ENCODE results near the gene CREB5.

Gene CREB5

DNA sequence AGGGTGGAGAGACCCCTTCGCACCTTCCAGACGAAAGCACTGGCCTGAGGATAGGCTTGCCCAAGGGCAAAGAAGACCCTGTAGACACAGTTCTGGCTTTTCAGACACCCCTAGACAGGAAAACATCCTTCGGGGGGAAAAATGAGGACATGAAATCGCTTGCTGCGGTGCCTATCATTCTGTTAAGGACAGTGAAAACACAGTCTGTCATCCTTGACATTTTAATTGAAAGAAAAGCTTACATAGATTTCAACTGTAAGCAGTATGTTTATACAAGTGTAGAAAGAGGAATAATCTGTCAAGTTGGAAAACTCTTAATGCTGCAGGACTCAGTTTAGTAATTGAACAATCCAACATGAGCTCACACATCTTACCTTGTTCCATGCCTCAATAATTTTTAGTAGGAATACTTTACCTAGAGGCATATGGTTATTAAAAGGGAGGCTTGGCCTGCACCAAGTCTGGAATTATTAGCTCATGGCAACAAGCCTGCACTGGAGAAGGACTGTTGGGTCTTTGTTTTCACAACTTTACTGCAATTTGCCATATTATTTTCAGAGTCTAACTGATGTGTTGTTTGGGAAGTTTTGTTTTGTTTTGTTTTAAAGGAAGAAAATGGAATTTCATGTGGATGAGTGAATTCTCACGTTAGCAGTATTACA, 302.3 kb downstream of the CREB5 start:
- DNase-seq (ENCODE audit: low read depth): no peak

DNA sequence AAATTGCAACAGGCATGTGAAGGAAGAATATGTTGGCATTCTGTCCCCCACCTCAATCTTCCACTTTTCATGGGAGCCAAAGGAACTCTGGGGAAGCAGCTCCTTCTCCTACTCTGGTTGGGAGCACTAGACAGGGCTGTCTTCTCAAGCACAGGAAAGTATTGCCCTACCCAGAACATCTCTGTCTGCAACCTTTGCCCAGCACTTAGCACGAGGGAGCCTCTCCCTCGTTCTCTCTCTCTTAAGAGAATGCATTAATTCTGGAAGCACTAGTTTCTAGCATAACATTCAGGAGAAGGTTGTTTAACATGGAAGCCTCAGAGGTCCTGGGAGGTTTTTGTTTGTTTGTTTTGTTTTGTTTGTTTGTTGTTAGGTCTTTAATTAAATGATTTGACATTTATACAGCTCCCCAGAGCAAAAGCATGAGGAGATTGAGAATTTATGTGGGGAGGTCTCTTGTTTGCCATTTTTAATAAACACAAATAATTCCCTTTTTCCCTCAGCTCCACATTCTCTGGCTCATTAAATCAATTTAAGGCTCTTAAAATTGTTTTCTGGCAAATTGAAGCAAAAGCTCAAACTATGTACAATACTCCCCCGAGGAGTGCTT, 305.2 kb downstream of the CREB5 start:
- no peak for DNase-seq (ENCODE audit: low read depth)

DNA sequence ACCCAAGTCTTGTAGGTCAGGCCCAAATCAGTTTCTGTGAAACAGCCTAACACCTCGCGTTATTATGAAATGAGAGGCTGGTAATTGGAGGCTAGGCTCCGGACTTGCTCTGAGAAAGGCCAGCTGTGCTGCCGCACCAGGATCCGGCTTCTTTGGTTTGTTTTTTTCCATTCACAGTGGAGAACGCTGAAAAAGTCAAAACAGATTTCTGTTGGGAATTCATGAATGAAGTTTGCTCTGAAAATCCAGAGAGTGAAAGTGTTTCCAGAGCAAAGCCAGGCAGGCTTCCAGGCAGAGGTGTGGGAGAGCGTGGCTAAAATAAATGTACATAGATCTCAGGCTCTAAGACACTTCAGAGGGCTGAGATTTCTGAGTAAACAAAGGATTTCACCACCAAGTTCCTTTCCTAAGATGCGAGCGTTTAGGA, 305.8 kb downstream of the CREB5 start:
- peak; percentile 24 for DNase-seq (ENCODE audit: low read depth)

DNA sequence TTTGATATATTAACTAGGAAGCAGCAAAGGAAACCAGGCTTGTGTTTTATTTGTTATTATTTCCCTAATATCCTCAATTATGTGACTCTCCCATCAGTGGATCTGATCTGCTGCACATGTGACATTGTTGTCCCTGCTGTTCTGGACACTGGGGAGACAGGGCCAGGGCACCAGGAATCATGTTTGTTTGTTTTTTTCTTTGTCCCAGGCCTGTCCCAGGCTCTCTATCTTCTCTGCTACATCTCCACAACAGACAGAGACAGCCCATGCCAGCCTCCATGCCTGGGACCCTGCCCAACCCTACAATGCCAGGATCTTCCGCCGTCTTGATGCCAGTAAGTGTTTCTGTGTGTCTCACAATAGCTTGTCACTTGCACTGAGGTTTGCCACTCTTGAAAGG, 306.2 kb downstream of the CREB5 start:
- DNase-seq (ENCODE audit: low read depth): no peak

DNA sequence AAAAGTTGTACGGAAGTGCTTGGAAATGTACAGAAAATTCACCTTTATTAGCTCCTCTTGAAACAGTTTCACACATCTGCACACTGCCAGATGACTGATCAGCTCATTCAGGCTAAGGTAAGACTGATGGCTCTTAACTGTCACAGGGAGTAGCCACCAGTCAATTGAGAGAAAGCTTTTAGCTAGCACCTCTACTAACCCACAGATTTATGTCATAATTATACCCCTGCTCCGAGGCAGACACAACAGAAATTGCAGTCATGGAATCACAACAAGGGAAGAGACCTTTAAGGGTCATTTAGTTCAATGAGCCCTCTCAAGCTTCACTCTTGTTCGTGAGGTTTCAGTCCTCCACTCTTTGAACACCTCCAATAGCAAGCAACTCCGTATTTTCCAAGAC, 310.4 kb downstream of the CREB5 start:
- DNase-seq (ENCODE audit: low read depth): no peak

DNA sequence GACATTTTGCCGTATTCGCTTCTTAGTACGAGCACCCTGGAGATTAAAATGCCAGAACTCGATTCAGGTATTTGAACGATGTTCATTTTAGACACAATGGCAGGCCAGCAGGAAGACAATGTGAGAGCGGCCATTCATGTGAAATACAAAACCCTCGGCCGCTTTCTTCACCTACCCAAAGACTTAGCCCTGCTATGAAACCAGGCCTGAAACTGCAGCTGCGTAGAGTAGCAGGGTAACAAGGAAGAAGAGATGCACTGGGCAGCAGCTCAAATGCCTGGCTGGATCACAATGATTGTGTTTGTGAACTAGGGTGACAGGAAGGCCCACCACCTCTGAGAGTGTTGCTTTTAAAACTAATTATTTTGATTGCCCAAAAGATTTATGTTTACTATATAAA, 311.0 kb downstream of the CREB5 start:
- no peak for DNase-seq (ENCODE audit: low read depth)

DNA sequence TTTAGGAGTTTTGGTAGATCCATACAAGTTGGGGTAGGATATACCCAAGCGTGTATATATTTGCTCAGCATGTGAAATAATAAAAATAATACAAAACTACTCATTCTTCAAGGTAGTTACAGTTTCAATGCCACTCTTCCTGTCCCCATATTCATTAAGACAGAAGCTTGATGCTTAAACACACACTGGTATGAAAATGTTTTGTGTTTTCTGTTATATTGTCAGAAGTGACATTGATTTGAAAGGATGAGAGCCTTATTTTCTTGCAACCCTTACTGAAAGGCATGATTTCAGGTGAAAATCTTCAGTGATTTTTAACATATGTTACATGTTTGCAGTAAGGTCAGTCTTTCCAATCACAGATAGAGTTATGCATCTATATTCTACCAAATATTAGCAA, 312.2 kb downstream of the CREB5 start:
- DNase-seq (ENCODE audit: low read depth): no peak

DNA sequence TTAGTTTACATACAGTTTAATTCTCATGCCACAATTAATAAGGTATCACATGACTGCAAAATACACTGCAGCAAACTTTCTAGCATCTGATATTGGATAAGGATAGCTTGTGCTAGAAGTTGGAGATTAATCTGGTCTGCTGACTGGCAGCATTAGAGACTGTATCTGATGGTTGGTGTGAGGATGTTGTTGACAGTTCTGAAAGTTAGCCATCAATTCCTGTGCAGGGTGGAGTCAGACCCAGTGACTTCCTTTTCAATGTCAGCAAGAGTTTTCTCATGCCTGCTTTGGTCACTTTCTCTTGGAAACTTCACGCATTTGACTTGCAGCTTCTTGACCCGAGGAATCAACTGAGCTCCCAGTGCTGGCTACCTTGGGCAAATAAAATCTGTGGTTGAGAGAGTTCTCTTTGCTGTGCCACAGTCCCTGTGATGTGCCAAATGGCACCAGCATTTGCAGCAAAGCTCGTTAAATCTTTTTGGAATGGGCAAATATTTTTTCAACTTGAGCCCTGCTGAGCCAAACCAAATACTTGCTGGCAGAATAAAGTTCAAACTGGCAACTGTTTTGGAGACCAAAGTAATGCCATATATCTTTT, 312.8 kb downstream of the CREB5 start:
- DNase-seq (ENCODE audit: low read depth): no peak

DNA sequence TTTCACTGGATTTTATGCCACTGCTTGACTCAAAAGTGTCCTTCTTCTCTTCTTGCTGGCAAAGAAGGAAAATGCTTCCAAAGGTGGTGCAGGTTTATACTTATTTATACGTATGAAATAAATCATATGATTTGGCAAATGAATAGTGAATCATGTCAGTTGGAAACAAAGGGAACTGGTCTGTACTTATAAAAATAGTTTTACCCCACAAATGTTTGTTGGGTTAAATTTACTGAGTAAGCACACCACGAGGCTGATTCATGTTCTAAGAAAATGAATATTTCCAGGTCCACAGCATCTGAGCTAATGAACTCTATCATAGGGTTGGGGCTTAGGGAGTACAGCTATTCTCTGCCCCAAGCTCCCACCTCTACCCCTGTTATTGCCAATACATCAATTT, 313.6 kb downstream of the CREB5 start:
- DNase-seq (ENCODE audit: low read depth): no peak

DNA sequence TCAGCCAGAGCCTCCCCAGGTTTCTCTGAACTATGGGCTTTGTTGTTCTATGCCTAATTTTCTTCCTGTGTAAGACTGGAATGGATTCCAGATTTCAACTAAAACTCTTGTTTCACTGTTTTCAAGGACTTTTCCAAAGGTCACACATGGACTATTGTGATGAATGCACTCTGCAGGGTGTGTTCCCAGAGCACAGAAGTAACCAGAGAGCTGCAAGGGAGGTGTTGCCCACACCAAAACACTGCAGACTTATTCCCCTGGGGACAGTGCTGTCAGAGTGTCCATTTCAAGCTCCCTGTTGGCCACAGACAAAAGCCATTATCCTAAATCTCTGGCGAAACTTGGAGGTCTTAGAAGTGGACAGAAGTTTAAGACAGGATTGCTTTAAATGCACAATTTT, 314.2 kb downstream of the CREB5 start:
- no peak for DNase-seq (ENCODE audit: low read depth)

DNA sequence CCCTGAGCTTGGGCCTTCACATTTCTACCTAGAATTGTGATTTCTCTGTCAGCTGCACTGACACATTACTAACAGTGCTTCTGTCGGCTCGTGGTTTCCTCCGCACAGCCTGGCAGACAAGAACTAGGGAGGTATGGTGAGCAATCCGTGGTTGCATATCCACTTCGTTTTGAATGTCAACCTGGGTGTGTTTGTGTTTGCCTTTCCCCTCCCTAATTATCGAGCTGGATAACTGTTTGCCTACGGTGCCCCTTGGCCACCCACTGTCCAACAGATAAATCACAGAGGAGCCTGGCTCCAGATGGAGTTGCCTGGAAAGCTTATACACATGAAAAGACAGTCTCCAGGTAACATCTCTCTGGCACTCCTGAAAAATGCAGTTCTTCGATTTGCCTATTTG, 317.0 kb downstream of the CREB5 start:
- DNase-seq (ENCODE audit: low read depth): peak; percentile 23

DNA sequence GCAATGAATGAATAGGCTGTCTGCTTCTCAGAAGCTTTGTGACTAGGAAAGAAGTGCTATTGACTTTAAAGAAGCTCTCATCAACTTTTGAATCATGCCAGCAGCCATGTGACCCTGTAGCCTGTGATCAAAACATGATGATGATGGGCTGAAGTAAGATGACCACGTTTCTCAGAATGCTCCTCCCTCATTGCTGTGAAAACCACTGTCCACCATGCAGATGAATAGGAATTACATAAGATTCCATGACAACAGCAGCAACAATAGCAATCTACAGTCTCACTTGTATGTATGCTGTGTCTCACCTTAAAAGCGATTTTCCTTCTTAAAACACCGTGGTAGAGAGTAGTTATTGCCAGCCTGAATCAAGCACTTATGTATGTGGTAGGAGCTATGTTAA, 317.4 kb downstream of the CREB5 start:
- peak; percentile 50 for DNase-seq (ENCODE audit: low read depth)

DNA sequence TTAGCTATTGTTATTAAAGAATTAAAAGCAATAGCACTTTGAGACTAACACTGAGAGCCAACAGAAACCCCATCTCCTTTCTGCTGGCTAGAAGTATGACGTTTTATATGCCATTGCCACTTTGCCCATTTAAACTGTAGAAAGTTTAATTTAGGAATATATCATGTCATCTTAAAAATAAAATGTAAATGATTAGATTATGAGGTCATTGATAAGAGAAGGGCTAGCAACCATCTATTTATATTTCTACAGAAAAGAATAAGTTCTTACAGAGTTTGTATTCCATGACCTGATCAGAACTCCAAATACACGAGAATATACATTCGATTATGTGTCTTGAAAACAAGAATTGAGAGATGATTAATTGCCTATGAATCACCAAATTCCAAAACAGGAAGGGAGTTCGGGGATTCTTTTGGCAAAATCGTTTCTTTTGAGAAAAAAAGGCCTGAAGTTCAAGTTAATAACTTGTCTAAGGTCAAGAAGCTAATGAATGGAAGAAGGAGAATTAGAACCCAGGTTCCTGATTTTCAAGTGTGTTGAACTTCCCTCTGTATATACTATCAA, 318.9 kb downstream of the CREB5 start:
- DNase-seq (ENCODE audit: low read depth): no peak

DNA sequence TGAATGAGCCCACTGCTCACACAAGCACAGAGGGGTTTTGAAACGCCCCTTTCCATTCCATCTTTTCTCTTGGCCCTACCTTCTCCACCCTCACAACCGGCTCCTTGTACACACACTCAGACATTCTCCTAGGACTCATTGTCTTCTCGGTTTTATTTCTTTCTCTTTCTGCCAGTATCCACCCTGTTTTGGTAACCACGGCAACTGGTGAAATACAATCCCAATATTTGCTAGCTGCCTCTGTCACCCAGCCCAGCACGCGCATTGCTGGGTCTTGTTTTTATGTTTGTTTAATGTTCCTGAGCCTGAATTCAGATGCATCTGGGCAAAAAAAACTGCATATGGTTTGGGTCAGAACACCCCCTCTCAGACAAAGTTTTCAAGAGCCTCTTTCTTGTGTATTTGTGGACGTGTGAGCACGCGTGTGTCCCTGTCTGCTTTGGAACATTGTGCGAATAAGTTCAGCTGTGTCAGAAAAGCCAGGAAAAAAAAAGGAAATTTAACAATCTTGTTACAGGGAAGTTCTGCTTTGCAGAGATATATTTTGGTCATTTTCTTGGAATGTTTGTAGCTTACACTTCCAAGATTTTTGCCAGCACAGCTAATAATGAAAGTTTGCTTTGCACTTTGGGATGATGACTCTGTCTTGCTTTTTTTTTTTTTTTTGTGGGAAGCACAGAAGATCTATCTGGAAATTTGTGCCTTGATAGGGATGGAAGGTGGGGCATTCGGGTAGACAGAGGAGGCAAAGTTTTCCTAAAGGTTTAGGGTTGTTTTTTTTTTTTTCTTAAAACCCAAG, 320.0 kb downstream of the CREB5 start:
- DNase-seq (ENCODE audit: low read depth): no peak

DNA sequence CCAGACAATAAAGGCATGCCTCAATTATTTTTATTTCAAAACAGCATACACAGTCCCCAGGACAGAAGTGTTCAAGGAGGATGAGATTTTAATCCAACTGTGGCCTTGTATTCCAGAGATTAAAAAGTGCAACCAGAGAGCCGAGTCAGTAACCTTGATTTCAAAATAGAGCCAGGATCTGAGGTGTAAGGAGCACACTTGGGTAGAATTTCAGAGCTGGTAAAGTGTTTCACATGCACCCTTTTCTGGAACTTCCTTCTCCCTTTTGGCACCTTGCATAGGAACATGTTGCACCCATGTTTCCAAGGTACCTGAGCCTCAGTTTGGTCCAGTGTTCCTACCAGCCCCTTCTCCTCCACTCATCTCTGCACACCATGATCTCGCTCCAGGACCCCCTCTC, 320.7 kb downstream of the CREB5 start:
- no peak for DNase-seq (ENCODE audit: low read depth)

DNA sequence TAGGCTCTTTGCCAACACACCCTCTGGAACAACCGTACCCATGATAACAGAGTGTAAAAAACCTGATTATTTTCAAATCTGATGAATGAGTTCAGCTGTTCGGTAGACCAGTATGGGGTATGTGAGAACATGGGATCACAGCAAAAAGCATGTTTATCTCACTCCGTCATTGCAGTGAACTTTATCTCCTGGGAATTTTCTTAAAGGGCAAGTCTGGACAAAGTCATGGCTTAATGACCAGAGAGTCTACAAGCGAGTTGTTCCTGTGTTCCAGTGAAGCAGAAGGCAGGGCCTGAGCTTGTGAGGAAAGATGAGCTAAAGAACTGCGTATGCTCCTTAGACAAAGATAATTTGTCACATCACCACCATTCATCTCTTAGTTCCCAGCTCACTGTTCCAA, 326.1 kb downstream of the CREB5 start:
- peak; percentile 75 for DNase-seq (ENCODE audit: low read depth)

DNA sequence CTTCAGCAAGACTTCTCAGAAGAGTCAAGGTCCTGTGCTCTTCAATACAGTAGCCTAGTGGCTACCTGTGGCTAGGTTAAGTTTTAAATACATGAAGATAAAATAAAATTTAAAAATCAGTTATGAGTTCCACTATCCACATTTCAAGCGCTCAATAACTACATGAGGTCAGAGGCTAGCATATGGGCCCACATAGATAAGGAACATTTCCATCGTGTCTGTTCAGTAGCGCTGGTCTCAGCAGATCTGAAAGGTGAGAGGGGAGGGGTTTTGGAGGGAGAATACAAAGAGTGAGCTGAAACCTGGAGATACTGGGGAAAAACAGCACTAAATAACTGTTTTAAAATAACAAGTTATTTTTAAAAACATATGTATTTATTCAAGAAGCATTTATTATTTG, 326.8 kb downstream of the CREB5 start:
- DNase-seq (ENCODE audit: low read depth): no peak

DNA sequence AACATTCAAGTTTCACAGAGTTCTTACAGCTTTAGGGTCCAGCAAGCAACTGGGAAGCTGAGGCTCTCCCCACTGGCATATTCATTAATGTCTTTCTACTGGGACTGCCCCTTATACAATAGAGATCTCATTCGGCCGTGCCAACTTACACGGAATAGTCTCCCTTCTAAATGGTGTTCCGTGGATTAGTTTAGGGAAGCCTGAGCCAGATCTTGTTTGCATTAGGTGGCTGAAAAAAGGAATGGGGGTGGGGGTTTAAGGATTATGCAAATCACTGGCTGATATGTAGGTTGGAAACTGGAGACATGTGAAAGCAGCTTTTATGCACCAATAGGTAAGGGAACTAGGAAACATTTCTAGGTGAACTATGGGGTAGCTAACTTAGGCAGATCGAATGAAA, 327.5 kb downstream of the CREB5 start:
- DNase-seq (ENCODE audit: low read depth): no peak

DNA sequence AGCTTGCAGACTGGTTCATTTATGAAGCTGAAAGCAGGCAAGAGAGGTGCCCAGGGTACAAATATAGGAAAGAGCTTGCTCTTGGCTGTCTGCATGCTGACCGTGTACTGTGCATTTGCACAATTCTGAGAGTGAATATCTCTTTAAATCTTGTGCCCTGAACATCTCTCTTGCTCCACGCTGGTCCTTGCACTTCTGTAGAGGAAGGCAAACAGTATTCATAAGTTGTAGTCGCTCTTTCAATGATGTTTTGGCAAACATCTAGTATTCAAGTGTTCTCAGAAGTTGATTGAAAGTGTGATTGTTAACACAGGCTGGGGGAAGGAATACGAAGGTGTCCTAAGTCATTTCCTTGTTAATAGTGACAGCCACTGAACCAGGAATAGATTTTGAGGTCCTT, 332.6 kb downstream of the CREB5 start:
- DNase-seq (ENCODE audit: low read depth): no peak

DNA sequence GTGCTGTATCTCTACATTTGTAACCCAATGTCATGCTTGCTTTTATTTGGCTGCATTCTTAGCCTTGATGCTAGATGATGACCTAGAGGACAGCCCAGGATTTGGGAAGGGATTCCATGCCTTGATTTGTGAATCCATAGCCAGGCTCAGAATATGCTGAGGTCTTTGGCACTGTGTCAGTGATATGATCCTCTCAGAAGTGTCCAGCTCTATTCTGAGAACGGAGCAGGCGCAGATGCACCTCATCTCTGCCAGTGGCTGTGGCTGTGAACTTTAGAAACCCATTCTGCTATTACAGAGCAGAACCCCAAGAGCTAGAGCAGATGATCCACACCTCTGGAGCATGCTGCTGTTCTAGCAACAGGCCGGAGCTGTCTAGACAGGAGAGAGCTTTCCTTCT, 333.0 kb downstream of the CREB5 start:
- DNase-seq (ENCODE audit: low read depth): no peak

DNA sequence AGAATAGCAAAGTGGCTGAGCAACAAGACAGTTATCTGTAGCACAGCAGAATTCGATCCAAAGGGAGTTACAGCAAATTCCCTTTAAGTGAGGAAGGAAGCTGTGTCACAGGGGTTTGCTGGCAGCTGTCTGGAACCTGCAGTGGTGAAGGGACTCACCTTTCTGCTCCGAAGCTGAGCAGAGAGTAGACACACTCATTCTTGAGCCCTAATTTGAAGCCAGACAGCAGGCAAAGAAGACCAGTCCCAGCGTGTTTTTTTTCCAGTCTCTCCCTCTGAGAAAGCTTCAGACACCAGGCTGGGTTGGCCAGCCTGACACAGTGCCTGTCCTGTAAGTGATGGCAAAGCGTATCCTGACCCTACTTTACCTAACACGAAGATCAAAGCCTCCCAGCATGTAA, 335.1 kb downstream of the CREB5 start:
- DNase-seq (ENCODE audit: low read depth): no peak

DNA sequence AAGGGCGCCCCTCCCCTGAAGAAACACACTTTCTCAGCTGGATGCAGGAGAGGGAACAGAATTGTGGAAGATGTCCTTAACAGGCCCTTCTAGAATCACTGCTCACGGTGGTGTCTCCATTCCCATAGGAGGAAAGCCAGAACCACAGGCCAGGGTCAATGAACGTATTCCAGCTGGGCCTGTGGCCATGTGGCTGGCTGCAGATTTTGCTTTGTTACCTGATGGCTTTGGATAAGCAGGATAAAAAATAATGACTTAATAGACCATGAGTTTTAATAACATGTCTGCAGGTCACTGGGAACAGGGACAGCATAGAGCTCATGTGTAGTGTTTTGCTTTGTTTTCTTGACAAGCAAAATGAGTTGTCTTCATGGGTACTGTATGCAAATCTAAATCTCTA, 335.5 kb downstream of the CREB5 start:
- DNase-seq (ENCODE audit: low read depth): no peak

DNA sequence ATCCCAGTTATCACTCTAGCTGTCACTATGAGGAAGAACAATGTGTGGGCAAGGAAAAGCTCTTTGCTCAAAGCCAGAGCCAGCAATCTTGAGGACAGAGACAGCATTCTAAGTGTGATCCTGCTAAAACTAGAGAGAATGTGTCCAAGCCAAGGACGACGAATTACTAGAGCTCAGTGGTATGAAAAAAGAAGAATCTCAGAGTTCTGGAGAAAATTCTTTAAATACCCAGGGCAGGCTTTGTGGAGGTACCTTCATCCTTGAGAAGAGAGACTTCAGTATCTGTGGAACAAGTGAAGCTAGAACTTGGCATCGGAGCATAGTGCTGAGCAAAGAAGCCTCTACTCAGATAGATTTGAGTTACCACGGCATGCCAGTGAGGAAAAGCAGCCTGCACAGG, 336.0 kb downstream of the CREB5 start:
- no peak for DNase-seq (ENCODE audit: low read depth)

Data from amniotic epithelial cell (primary cell).